H1 (cell line): ENCODE measurements around the gene TAGLN2. TPM values are rescaled to one million over a fixed set of nuclear protein-coding genes. Genes with fewer than 3 reads are reported as not detected.

ENCODE experiments used
- ASH2L ChIP-seq: fragments of 200-600, 300-600 bp; sonication (generic); IDR thresholded peaks from one replicate; pipeline ENCODE4 v1.7.1; 2017; ENCODE audit warnings: low read length
- CTBP2 ChIP-seq: IDR thresholded peaks from 2 replicates; pipeline ENCODE4 v1.7.0; 2011; ENCODE audit warnings: borderline replicate concordance, mild to moderate bottlenecking, moderate library complexity, mixed read lengths, low read length; ENCODE audit not compliant: insufficient read depth, insufficient read length
- RFX5 ChIP-seq: IDR thresholded peaks from 2 replicates; pipeline ENCODE4 v1.6.1; 2011; ENCODE audit warnings: low read depth, low read length, improper control_type of control experiment, borderline replicate concordance
- SIRT6 ChIP-seq: IDR thresholded peaks from one replicate; pipeline ENCODE4 v1.7.1; 2012; ENCODE audit warnings: low read length, inconsistent platforms
- SP2 ChIP-seq: IDR thresholded peaks from 2 replicates; pipeline ENCODE4 v1.6.1; 2012; ENCODE audit warnings: mild to moderate bottlenecking, low read length, inconsistent platforms
- SUZ12 ChIP-seq: fragments of 200-600 bp; sonication (generic); IDR thresholded peaks from 2 replicates; pipeline ENCODE4 v1.6.1; 2012; ENCODE audit warnings: mild to moderate bottlenecking, inconsistent platforms, low read length, moderate library complexity, mixed read lengths
- polyA plus RNA-seq, 7 experiments: library from polyadenylated mRNA; depleted of rRNA in 3 of 7; stranded (reverse) in 5 of 7; unstranded in 2 of 7; fragments of >200 nt in 5 of 7; fragments of 200-250 nt in 2 of 7; gene quantifications; 1 replicate in 5 of 7; 2 replicates in 1 of 7; 4 replicates in 1 of 7; pipeline versions ENCODE4 v1.2.1 to v1.2.3, GENCODE V29; 2011 to 2013; ENCODE audit warnings: missing spikeins in 2 of 7, mixed read lengths in 2 of 7
- total RNA-seq: library from RNA; stranded (reverse); fragmentation: NEBNext Ultra II Directional; extraction: Animal tissue kit (Norgen Biotek cat#: 25700); gene quantifications from 2 replicates; pipeline ENCODE4 v1.2.1, GENCODE V29; 2021
- TF ChIP-seq, protein P1 (sequence below): fragments of 300-600 bp; sonication (generic); IDR thresholded peaks from 2 replicates; pipeline ENCODE4 v1.7.1; 2012; ENCODE audit warnings: low read length, moderate library complexity, mild to moderate bottlenecking, inconsistent platforms; ENCODE audit not compliant: insufficient replicate concordance
- TF ChIP-seq, protein P2 (sequence below): IDR thresholded peaks from 2 replicates; pipeline ENCODE4 v1.6.1; 2012; ENCODE audit warnings: inconsistent platforms

TAGLN2 gene
- total and polyA plus RNA-seq, 2 of the 8 experiments (the other 6 are each of a cell fraction or from before 2014, with no cell fraction given) = 93.0 to 114 TPM

DNA sequence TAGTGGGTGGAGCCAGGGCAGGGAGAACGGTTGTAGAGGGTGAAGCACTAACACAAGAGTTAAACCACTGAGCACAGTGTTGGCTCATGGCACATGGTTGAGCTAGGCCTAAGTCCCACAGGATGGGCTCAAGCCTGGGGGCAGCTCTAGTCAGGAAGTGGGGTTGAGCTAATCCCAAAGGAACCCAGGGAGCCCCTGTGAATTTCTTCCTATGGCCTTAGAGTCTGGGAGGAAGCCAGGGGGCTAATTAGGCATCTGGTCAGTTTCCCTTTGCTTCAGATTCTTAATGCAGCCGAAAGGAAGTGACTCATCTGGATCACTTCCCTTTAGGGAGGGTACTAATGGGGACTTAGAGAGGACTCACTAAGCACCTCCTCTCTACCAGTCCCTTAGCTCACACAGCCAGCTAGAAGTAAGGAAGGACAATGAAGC is 35.5 kb downstream of the TAGLN2 start (continued):
- TF ChIP-seq, protein P1, sequence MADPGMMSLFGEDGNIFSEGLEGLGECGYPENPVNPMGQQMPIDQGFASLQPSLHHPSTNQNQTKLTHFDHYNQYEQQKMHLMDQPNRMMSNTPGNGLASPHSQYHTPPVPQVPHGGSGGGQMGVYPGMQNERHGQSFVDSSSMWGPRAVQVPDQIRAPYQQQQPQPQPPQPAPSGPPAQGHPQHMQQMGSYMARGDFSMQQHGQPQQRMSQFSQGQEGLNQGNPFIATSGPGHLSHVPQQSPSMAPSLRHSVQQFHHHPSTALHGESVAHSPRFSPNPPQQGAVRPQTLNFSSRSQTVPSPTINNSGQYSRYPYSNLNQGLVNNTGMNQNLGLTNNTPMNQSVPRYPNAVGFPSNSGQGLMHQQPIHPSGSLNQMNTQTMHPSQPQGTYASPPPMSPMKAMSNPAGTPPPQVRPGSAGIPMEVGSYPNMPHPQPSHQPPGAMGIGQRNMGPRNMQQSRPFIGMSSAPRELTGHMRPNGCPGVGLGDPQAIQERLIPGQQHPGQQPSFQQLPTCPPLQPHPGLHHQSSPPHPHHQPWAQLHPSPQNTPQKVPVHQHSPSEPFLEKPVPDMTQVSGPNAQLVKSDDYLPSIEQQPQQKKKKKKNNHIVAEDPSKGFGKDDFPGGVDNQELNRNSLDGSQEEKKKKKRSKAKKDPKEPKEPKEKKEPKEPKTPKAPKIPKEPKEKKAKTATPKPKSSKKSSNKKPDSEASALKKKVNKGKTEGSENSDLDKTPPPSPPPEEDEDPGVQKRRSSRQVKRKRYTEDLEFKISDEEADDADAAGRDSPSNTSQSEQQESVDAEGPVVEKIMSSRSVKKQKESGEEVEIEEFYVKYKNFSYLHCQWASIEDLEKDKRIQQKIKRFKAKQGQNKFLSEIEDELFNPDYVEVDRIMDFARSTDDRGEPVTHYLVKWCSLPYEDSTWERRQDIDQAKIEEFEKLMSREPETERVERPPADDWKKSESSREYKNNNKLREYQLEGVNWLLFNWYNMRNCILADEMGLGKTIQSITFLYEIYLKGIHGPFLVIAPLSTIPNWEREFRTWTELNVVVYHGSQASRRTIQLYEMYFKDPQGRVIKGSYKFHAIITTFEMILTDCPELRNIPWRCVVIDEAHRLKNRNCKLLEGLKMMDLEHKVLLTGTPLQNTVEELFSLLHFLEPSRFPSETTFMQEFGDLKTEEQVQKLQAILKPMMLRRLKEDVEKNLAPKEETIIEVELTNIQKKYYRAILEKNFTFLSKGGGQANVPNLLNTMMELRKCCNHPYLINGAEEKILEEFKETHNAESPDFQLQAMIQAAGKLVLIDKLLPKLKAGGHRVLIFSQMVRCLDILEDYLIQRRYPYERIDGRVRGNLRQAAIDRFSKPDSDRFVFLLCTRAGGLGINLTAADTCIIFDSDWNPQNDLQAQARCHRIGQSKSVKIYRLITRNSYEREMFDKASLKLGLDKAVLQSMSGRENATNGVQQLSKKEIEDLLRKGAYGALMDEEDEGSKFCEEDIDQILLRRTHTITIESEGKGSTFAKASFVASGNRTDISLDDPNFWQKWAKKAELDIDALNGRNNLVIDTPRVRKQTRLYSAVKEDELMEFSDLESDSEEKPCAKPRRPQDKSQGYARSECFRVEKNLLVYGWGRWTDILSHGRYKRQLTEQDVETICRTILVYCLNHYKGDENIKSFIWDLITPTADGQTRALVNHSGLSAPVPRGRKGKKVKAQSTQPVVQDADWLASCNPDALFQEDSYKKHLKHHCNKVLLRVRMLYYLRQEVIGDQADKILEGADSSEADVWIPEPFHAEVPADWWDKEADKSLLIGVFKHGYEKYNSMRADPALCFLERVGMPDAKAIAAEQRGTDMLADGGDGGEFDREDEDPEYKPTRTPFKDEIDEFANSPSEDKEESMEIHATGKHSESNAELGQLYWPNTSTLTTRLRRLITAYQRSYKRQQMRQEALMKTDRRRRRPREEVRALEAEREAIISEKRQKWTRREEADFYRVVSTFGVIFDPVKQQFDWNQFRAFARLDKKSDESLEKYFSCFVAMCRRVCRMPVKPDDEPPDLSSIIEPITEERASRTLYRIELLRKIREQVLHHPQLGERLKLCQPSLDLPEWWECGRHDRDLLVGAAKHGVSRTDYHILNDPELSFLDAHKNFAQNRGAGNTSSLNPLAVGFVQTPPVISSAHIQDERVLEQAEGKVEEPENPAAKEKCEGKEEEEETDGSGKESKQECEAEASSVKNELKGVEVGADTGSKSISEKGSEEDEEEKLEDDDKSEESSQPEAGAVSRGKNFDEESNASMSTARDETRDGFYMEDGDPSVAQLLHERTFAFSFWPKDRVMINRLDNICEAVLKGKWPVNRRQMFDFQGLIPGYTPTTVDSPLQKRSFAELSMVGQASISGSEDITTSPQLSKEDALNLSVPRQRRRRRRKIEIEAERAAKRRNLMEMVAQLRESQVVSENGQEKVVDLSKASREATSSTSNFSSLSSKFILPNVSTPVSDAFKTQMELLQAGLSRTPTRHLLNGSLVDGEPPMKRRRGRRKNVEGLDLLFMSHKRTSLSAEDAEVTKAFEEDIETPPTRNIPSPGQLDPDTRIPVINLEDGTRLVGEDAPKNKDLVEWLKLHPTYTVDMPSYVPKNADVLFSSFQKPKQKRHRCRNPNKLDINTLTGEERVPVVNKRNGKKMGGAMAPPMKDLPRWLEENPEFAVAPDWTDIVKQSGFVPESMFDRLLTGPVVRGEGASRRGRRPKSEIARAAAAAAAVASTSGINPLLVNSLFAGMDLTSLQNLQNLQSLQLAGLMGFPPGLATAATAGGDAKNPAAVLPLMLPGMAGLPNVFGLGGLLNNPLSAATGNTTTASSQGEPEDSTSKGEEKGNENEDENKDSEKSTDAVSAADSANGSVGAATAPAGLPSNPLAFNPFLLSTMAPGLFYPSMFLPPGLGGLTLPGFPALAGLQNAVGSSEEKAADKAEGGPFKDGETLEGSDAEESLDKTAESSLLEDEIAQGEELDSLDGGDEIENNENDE = no peak
- no peak for TF ChIP-seq SUZ12
- no peak for TF ChIP-seq CTBP2
- no peak for TF ChIP-seq SP2
- TF ChIP-seq ASH2L = no peak
- TF ChIP-seq, protein P2, sequence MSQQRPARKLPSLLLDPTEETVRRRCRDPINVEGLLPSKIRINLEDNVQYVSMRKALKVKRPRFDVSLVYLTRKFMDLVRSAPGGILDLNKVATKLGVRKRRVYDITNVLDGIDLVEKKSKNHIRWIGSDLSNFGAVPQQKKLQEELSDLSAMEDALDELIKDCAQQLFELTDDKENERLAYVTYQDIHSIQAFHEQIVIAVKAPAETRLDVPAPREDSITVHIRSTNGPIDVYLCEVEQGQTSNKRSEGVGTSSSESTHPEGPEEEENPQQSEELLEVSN = no peak
- TF ChIP-seq RFX5 = no peak
- TF ChIP-seq SIRT6 = no peak
